Neural cell (in vitro differentiated cells): ENCODE results near the gene SLC8A1. TPM values are rescaled to one million over a fixed set of nuclear protein-coding genes. Genes with fewer than 3 reads are reported as not detected.

Source experiments
- H2AFZ ChIP-seq: fragments of 200-600, 300-800 bp; sonication (generic), shearing (Covaris generic); 2 replicates; pipeline ENCODE4 v1.6.0; 2014; ENCODE audit warnings: low read depth, mild to moderate bottlenecking, antibody characterized with exemption, low read length, moderate library complexity
- H3F3A ChIP-seq: fragments of 200-600 bp; shearing (Covaris generic); 2 replicates; pipeline ENCODE4 v1.6.1; 2016; ENCODE audit warnings: mild to moderate bottlenecking, moderate library complexity, mixed read lengths, antibody characterized with exemption, low read length; ENCODE audit not compliant: insufficient read depth, poor library complexity, severe bottlenecking
- H3K27ac ChIP-seq: fragments of 200-600, 300-800 bp; sonication (generic), shearing (Covaris generic); 2 replicates; pipeline ENCODE4 v1.5.1; 2014; ENCODE audit warnings: mild to moderate bottlenecking, low read length, moderate library complexity
- H3K27me3 ChIP-seq: fragments of 300-800, 200-600 bp; sonication (generic), shearing (Covaris generic); 2 replicates; pipeline ENCODE4 v1.6.0; 2014; ENCODE audit warnings: mild to moderate bottlenecking, low read depth, low read length, moderate library complexity; ENCODE audit not compliant: insufficient read depth
- H3K36me3 ChIP-seq: fragments of 300-800, 200-600 bp; sonication (generic), shearing (Covaris generic); 2 replicates; pipeline ENCODE4 v1.5.1; 2014; ENCODE audit warnings: mild to moderate bottlenecking, antibody characterized with exemption, low read length, moderate library complexity; ENCODE audit not compliant: insufficient read depth
- H3K4me2 ChIP-seq: fragments of 300-800, 200-600 bp; sonication (generic), shearing (Covaris generic); 2 replicates; pipeline ENCODE4 v1.6.0; 2014; ENCODE audit warnings: mild to moderate bottlenecking, low read length
- H3K4me3 ChIP-seq: fragments of 300-800, 200-600 bp; sonication (generic), shearing (Covaris generic); 2 replicates; pipeline ENCODE4 v1.5.1; 2014; ENCODE audit warnings: mild to moderate bottlenecking, low read length, moderate library complexity
- H3K79me2 ChIP-seq: fragments of 200-600 bp; shearing (Covaris generic); replicated peaks from 2 replicates; pipeline ENCODE4 v1.6.0; 2014; ENCODE audit warnings: mild to moderate bottlenecking, low read length, moderate library complexity; ENCODE audit not compliant: insufficient read depth
- H3K9ac ChIP-seq: fragments of 300-800, 200-600 bp; sonication (generic), shearing (Covaris generic); 2 replicates; pipeline ENCODE4 v1.6.1; 2016; ENCODE audit warnings: mild to moderate bottlenecking, low read length, mixed read lengths
- H3K9me2 ChIP-seq: fragments of 200-600 bp; shearing (Covaris generic); 2 replicates; pipeline ENCODE4 v1.6.1; 2016; ENCODE audit warnings: mild to moderate bottlenecking, low read length, mixed read lengths; ENCODE audit not compliant: insufficient read depth
- H3K9me3 ChIP-seq: fragments of 200-600, 300-800 bp; sonication (generic), shearing (Covaris generic); 2 replicates; pipeline ENCODE4 v1.6.1; 2016; ENCODE audit warnings: mild to moderate bottlenecking, mixed run types, low read length, moderate library complexity, mixed read lengths
- H4K20me1 ChIP-seq: fragments of 200-600 bp; shearing (Covaris generic); 2 replicates; pipeline ENCODE4 v1.6.1; 2016; ENCODE audit warnings: mild to moderate bottlenecking, mixed run types; ENCODE audit not compliant: insufficient read depth
- EP300 ChIP-seq: fragments of 450-650 bp; conservative IDR thresholded peaks from 2 replicates; pipeline ENCODE4 v1.6.1; 2014; ENCODE audit warnings: antibody characterized with exemption, mild to moderate bottlenecking, moderate library complexity; ENCODE audit not compliant: poor library complexity, severe bottlenecking
- EZH2 ChIP-seq: fragments of 200-600, 300-800 bp; shearing (Covaris generic), sonication (generic); IDR thresholded peaks from 2 replicates; pipeline ENCODE4 v1.6.1; 2014; ENCODE audit warnings: antibody characterized with exemption, low read length, borderline replicate concordance, mild to moderate bottlenecking; ENCODE audit not compliant: insufficient read depth, poor library complexity, severe bottlenecking
- MXI1 ChIP-seq: fragments of 450-650 bp; conservative IDR thresholded peaks from 2 replicates; pipeline ENCODE4 v1.6.1; 2014; ENCODE audit warnings: antibody characterized with exemption, mild to moderate bottlenecking; ENCODE audit not compliant: poor library complexity, severe bottlenecking
- POLR2AphosphoS5 ChIP-seq: IDR thresholded peaks from 2 replicates; pipeline ENCODE4 v1.6.1; 2012
- RAD21 ChIP-seq: fragments of 450-650 bp; conservative IDR thresholded peaks from 2 replicates; pipeline ENCODE4 v1.6.1; 2014; ENCODE audit warnings: antibody characterized with exemption, mild to moderate bottlenecking, moderate library complexity
- SMC3 ChIP-seq: fragments of 450-650 bp; conservative IDR thresholded peaks from 2 replicates; pipeline ENCODE4 v1.6.1; 2014; ENCODE audit warnings: antibody characterized with exemption, mild to moderate bottlenecking, moderate library complexity; ENCODE audit not compliant: poor library complexity
- TAF1 ChIP-seq: IDR thresholded peaks from 2 replicates; pipeline ENCODE4 v1.6.1; 2012; ENCODE audit warnings: low read depth
- polyA plus RNA-seq: library from polyadenylated mRNA; depleted of rRNA; stranded (reverse); fragments of >200 nt; gene quantifications from 2 replicates; pipeline ENCODE4 v1.2.3, GENCODE V29; 2014
- TF ChIP-seq, protein P1 (sequence below): IDR thresholded peaks from 2 replicates; pipeline ENCODE4 v1.6.1; 2012; ENCODE audit warnings: borderline replicate concordance
- TF ChIP-seq, protein P2 (sequence below): fragments of 450-650 bp; IDR thresholded peaks from 2 replicates; pipeline ENCODE4 v1.5.1; 2014; ENCODE audit warnings: antibody characterized with exemption, mild to moderate bottlenecking, moderate library complexity; ENCODE audit not compliant: poor library complexity, severe bottlenecking

SLC8A1 gene
- polyA plus RNA-seq, 1 donor from 2014 or later, result 18.7 TPM

DNA sequence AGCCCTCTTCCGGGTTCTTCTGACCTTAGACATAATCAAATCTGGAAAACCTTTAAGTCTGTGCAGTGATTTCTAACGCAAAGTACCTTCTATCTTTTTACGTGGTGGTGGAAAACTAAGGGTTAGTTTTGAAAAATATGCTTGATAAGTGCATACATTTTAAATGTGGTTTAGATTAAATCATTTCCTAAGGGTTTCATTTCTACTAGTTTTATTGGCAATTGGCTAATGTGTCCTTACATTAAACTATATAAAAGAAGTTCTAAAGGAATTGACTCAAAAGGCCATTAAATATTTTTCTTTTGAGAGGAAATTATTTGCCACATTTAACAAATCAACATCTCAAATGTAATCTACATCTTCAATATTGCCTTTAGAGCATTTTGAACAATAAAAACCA, 404.5 kb downstream of the SLC8A1 start:
- Histone ChIP-seq H3K9ac (no peak overlapping the region), H4K20me1 (no peaks in the 10 kb centered on the region), H3K79me2 (no peaks in the 10 kb centered on the region), H2AFZ (no peak overlapping the region), H3F3A (no peaks in the 10 kb centered on the region), H3K4me3 (no peak overlapping the region), H3K4me2 (no peak overlapping the region), H3K36me3 (no peaks in the 10 kb centered on the region), H3K27ac (no peak overlapping the region), H3K9me3 (no peaks in the 10 kb centered on the region), H3K27me3 (no peaks in the 10 kb centered on the region), H3K9me2 (no peaks in the 10 kb centered on the region)
- TF ChIP-seq POLR2AphosphoS5, result no peak
- TF ChIP-seq TAF1, result no peak
- TF ChIP-seq SMC3, result no peak
- TF ChIP-seq, protein P1, sequence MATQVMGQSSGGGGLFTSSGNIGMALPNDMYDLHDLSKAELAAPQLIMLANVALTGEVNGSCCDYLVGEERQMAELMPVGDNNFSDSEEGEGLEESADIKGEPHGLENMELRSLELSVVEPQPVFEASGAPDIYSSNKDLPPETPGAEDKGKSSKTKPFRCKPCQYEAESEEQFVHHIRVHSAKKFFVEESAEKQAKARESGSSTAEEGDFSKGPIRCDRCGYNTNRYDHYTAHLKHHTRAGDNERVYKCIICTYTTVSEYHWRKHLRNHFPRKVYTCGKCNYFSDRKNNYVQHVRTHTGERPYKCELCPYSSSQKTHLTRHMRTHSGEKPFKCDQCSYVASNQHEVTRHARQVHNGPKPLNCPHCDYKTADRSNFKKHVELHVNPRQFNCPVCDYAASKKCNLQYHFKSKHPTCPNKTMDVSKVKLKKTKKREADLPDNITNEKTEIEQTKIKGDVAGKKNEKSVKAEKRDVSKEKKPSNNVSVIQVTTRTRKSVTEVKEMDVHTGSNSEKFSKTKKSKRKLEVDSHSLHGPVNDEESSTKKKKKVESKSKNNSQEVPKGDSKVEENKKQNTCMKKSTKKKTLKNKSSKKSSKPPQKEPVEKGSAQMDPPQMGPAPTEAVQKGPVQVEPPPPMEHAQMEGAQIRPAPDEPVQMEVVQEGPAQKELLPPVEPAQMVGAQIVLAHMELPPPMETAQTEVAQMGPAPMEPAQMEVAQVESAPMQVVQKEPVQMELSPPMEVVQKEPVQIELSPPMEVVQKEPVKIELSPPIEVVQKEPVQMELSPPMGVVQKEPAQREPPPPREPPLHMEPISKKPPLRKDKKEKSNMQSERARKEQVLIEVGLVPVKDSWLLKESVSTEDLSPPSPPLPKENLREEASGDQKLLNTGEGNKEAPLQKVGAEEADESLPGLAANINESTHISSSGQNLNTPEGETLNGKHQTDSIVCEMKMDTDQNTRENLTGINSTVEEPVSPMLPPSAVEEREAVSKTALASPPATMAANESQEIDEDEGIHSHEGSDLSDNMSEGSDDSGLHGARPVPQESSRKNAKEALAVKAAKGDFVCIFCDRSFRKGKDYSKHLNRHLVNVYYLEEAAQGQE, result no peak
- no peak for TF ChIP-seq MXI1
- TF ChIP-seq EP300, result no peak
- TF ChIP-seq RAD21, result no peak
- TF ChIP-seq, protein P2, sequence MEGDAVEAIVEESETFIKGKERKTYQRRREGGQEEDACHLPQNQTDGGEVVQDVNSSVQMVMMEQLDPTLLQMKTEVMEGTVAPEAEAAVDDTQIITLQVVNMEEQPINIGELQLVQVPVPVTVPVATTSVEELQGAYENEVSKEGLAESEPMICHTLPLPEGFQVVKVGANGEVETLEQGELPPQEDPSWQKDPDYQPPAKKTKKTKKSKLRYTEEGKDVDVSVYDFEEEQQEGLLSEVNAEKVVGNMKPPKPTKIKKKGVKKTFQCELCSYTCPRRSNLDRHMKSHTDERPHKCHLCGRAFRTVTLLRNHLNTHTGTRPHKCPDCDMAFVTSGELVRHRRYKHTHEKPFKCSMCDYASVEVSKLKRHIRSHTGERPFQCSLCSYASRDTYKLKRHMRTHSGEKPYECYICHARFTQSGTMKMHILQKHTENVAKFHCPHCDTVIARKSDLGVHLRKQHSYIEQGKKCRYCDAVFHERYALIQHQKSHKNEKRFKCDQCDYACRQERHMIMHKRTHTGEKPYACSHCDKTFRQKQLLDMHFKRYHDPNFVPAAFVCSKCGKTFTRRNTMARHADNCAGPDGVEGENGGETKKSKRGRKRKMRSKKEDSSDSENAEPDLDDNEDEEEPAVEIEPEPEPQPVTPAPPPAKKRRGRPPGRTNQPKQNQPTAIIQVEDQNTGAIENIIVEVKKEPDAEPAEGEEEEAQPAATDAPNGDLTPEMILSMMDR, result no peak
- TF ChIP-seq EZH2, result no peak
